Activated CD8-positive, alpha-beta memory T cell treated with anti-CD3 and anti-CD28 coated beads for 4 hours (primary cell): ENCODE data around the gene RDH13.
A peak's percentile ranks its signal among the peaks of the same experiment; 100 is the strongest.
"Not testable (repeated sequence)": the region's sequence is repeated elsewhere in the genome, so short reads cannot be mapped to it uniquely, and the experiment has no call there.

Source experiments
- DNase-seq, 2 donors: peaks; one replicate each; pipeline ENCODE4 v3.0.0-alpha.2; 2020; ENCODE audit warnings: low read depth in 2 of 2

The RDH13 gene

DNA sequence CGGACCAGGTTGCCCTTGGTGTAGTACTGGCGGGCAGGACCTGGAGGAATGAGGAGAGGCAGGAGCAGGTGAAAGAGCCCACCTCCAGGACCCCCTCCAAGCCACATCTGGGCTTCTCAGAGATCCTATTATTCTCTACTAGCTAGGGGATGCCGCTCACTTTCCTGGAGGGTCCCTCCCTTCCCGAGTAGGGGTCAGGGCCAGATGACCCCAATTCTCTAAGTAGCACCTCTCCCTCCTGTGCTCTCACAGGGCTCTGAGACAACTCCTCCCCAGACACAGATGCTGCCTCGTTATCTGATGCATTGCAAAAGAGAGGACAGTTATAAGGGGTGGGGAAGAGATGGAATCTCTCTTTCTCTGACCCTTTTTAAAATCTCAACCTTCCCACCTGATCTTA is 47.8 kb downstream of the RDH13 start:
- DNase-seq: no peak

DNA sequence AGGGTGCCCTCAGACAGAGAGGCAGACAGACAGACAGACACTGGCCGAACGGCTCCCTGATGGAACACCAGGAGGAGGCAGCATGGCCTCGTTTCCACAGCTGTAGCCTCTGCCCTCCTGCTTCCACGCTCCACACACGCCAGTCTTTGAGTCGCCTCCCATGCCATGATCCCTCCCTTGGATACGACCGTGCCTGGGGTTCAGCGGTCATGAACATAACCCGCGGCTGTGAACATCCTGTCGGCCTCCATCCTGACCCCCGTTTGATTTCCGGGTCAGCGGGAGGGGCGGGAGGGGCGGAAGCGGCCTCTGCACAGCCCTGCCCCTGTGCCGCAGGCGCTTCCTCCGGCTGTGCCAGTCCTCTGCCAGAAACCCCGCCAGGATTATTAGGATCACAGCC is 48.2 kb downstream of the RDH13 start:
- no peak for DNase-seq

DNA sequence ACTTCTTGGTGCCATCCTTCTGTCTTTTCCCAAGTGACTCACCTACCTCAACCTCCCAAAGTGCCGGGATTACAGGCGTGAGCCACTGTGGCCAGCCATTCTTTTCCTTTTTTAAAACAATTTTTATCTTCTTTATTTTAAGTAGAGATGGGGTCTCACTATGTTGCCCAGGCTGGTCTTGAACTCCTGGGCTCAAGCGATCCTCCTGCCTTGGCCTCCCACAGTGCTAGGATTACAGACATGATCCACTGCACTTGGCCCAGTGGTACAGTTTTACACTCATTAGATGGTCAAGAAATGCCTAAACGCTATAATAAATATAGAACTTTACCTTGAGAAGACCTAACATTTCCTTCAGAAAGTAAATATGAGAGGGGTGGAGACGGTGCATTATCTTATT is 49.4 kb downstream of the RDH13 start:
- no peak for DNase-seq

GRCh38 chr19:55012306-55012705 is 50.6 kb downstream of the RDH13 start:
- DNase-seq: no peak

- DNase-seq: not testable (repeated sequence)
Observed at GRCh38 chr19:55010561-55010960, 52.4 kb downstream of the RDH13 start.

DNA sequence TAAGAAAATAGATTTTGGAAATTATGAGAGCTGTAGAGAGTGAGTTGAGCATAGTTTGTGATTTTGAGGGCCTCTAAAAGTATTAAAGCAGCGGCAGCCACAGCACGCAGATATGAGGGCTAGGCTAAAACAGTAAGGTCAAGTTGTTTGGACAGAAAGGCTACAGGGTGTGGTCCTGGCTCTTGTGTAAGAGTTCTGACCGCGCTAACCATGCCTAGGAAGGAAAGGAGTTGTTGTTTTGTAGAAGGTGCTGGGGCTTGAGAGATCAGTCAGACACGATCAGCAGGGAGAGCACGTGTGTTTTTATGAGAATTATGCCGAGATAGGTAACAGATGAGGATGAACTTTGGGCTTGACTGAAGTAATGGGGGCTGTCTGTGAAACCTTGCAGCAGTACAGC is 54.2 kb downstream of the RDH13 start:
- DNase-seq: not testable (repeated sequence)

DNA sequence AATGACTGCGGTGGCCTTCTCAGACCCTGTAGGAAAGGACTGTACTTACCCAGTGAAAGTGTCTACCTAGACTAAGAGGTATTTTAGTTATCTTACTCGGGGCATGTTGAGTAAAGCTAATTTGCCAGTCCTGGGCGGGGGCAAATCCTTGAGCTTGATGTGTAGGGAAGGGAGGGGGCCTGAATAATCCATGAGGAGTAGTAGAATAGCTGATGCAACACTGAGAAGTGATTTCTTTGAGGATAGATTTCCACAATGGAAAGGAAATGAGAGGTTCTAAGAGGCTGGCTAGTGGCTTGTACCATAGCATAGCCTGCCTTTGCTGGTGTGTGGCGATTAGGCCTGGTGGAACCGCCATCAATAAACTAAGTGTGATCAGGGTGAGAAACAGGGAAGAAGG is 54.8 kb downstream of the RDH13 start:
- DNase-seq: not testable (repeated sequence)

DNA sequence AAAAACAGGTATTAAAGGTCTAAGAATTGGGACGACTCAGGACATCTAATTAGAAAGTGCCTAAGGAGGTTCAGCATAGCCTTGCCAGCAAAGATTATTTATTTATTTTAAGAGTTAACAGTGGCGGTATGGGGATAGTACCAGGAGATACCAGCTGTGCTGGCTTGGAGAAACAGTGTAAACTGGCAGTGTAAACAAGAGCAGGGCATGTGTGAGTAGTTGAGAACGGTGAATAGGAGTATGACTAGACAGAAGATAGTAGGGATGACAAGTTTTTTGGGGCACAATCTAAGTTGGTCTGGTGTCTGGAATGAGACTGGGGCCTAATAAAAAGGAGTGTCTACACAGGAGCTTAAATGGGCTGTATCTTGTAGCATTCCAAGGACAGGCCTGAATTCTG is 55.4 kb downstream of the RDH13 start:
- DNase-seq: not testable (repeated sequence)

GRCh38 chr19:55006795-55007194 is 56.2 kb downstream of the RDH13 start:
- not testable (repeated sequence) for DNase-seq

GRCh38 chr19:55005684-55006488 is 57.1 kb downstream of the RDH13 start:
- DNase-seq: peak; percentile 12 to 17

- no peak for DNase-seq
Observed at GRCh38 chr19:55000761-55001160, 62.2 kb downstream of the RDH13 start.

GRCh38 chr19:54998751-54999239 is 64.2 kb downstream of the RDH13 start:
- DNase-seq: not testable (repeated sequence)

GRCh38 chr19:54995561-54995960 is 67.4 kb downstream of the RDH13 start:
- DNase-seq: no peak
